Natural killer cell (primary cell): ENCODE measurements around the gene PAQR5. TPM values are rescaled to one million over a fixed set of nuclear protein-coding genes. Genes with fewer than 3 reads are reported as not detected.

Experiments
- ATAC-seq, 3 donors: fragments of 150-1000 bp in 2 of 3; fragments of 200-7000 bp in 1 of 3; cut with Tn5 transposase; 1 replicate in 1 of 3; 2 replicates in 2 of 3; pipeline ENCODE4 v1.10.0; 2021; ENCODE audit warnings: mild to moderate bottlenecking in 2 of 3, moderate library complexity in 2 of 3
- DNase-seq, 2 donors: peaks; one replicate each; pipeline versions ENCODE4 v3.0.0 to v3.0.0-alpha.2; 2013 to 2021; ENCODE audit warnings: mixed read lengths in 1 of 2
- H3K27ac ChIP-seq: one replicate; pipeline ENCODE4 v1.5.1; 2013; ENCODE audit warnings: mild to moderate bottlenecking, low read length
- H3K27me3 ChIP-seq: one replicate; pipeline ENCODE4 v1.6.1; 2013; ENCODE audit warnings: low read length; ENCODE audit not compliant: control insufficient read depth, insufficient read depth
- H3K36me3 ChIP-seq: one replicate; pipeline ENCODE4 v1.6.1; 2013; ENCODE audit warnings: low read length; ENCODE audit not compliant: control insufficient read depth, insufficient read depth
- H3K4me1 ChIP-seq: one replicate; pipeline ENCODE4 v1.6.1; 2013; ENCODE audit warnings: low read length; ENCODE audit not compliant: control insufficient read depth, insufficient read depth
- H3K4me3 ChIP-seq: one replicate; pipeline ENCODE4 v1.5.1; 2013; ENCODE audit warnings: low read length
- H3K9me3 ChIP-seq: one replicate; pipeline ENCODE4 v1.6.1; 2013; ENCODE audit warnings: low read length; ENCODE audit not compliant: control insufficient read depth, insufficient read depth
- H3K27ac Mint-ChIP-seq, 2 donors: one replicate each; pipeline ENCODE4 v1.8.0; 2022; ENCODE audit warnings: mild to moderate bottlenecking in 2 of 2, mixed read lengths in 2 of 2, moderate library complexity in 1 of 2
- H3K27me3 Mint-ChIP-seq, 2 donors: one replicate each; pipeline ENCODE4 v1.8.0; 2022; ENCODE audit warnings: low read depth in 2 of 2, mixed read lengths in 2 of 2
- H3K36me3 Mint-ChIP-seq: one replicate; pipeline ENCODE4 v1.8.0; 2022; ENCODE audit warnings: mixed read lengths
- H3K4me1 Mint-ChIP-seq, 2 donors: one replicate each; pipeline ENCODE4 v1.8.0; 2022; ENCODE audit warnings: mixed read lengths in 2 of 2
- H3K4me3 Mint-ChIP-seq: one replicate; pipeline ENCODE4 v1.8.0; 2022; ENCODE audit warnings: mild to moderate bottlenecking, moderate library complexity, mixed read lengths
- H3K9me3 Mint-ChIP-seq, 2 donors: one replicate each; pipeline ENCODE4 v1.8.0; 2022; ENCODE audit warnings: mixed read lengths in 2 of 2
- WGBS: methylation state at CpG from one replicate; pipeline ENCODE4 v1.1.7; 2013; ENCODE audit warnings: missing lambda C conversion rate; ENCODE audit not compliant: insufficient coverage; 5-methylcytosine and 5-hydroxymethylcytosine counted together
- intact Hi-C: fragments of 100-400 bp; cut with micrococcal nuclease; formaldehyde crosslinking; loops from one replicate; pipeline ENCODE4 v1.14.2; 2022
- total RNA-seq, 4 donors: library from RNA; stranded (reverse); fragments of 120-200 nt in 1 of 4; gene quantifications; one replicate each; pipeline versions ENCODE4 v1.2.3 to v1.2.4, GENCODE V29; 2013 to 2022
- TF ChIP-seq, protein P1 (sequence below): fragments of 200-600 bp; IDR thresholded peaks from one replicate; pipeline ENCODE4 v1.8.0; 2022; ENCODE audit warnings: antibody characterized with exemption

PAQR5 gene
- total RNA-seq, 3 donors from 2014 or later (not counting 1 experiment from before 2014, with no cell fraction given), result 0.40 to 1.1 (median 0.59) TPM

DNA sequence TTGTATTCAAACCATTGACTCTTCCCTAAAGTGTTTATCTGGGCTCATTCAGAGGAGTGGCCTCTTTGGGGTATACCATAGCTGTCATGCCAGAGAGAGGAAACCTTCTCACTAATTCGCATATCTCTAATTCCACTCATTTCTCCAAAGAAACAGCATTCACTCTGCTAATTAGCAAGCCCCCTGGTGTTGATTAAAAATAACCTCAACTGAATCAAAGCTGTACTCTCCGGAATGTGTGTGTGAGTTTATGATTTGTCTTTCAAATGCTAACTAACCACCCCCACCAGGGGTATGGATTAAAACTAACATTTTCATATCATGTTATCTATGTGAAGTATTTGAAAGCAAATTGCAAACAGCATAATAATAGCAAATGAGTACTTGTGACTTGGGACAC, 45.5 kb downstream of the PAQR5 start:
- H3K27ac Mint-ChIP-seq, result no peak overlapping the region
- no peaks in the 10 kb centered on the region for H3K4me1 Mint-ChIP-seq
- no peaks in the 10 kb centered on the region for H3K27me3 Mint-ChIP-seq
- TF ChIP-seq, protein P1, sequence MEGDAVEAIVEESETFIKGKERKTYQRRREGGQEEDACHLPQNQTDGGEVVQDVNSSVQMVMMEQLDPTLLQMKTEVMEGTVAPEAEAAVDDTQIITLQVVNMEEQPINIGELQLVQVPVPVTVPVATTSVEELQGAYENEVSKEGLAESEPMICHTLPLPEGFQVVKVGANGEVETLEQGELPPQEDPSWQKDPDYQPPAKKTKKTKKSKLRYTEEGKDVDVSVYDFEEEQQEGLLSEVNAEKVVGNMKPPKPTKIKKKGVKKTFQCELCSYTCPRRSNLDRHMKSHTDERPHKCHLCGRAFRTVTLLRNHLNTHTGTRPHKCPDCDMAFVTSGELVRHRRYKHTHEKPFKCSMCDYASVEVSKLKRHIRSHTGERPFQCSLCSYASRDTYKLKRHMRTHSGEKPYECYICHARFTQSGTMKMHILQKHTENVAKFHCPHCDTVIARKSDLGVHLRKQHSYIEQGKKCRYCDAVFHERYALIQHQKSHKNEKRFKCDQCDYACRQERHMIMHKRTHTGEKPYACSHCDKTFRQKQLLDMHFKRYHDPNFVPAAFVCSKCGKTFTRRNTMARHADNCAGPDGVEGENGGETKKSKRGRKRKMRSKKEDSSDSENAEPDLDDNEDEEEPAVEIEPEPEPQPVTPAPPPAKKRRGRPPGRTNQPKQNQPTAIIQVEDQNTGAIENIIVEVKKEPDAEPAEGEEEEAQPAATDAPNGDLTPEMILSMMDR, result no peak
- no peak overlapping the region for H3K4me3 Mint-ChIP-seq
- no peak for DNase-seq
- Histone ChIP-seq H3K4me3 (no peak overlapping the region), H3K36me3 (no peaks in the 10 kb centered on the region), H3K27ac (no peak overlapping the region), H3K9me3 (no peaks in the 10 kb centered on the region), H3K27me3 (no peaks in the 10 kb centered on the region), H3K4me1 (no peaks in the 10 kb centered on the region)
- WGBS, result no CpG with 5 or more reads among the region's 2 CpGs
- H3K36me3 Mint-ChIP-seq, result no peaks in the 10 kb centered on the region
- intact Hi-C loops, result no loop called here
- no peak for ATAC-seq
- H3K9me3 Mint-ChIP-seq, result no peaks in the 10 kb centered on the region

DNA sequence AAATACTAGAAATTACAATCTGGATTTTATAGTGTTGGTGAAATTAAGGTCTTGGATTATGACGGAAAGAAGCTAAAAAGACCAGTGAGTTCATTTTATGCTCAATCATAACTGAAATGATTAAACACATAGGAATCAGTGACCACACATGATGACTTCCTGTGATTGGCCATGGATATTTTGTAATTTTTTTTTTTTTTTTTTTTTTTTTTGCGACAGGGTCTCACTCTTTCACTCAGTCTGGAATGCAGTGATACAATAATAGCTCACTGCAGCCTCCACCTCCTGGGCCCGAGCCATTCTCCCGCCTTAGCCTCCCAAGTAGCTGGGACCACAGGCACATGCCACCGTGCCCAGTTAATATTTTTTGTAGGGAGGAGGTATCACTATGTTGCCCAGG, 47.4 kb downstream of the PAQR5 start:
- WGBS, result 92% methylated on average over 4 of the region's 5 CpGs
- ATAC-seq, result no peak
- H3K4me1 Mint-ChIP-seq, result no peaks in the 10 kb centered on the region
- TF ChIP-seq, protein P1, result no peak
- no peaks in the 10 kb centered on the region for H3K9me3 Mint-ChIP-seq
- Histone ChIP-seq H3K4me3 (no peak overlapping the region), H3K27ac (no peak overlapping the region), H3K36me3 (no peaks in the 10 kb centered on the region), H3K27me3 (no peaks in the 10 kb centered on the region), H3K9me3 (no peaks in the 10 kb centered on the region), H3K4me1 (no peaks in the 10 kb centered on the region)
- no peaks in the 10 kb centered on the region for H3K36me3 Mint-ChIP-seq
- H3K27ac Mint-ChIP-seq, result no peak overlapping the region
- intact Hi-C loops, result no loop called here
- H3K27me3 Mint-ChIP-seq, result no peaks in the 10 kb centered on the region
- DNase-seq, result no peak
- no peak overlapping the region for H3K4me3 Mint-ChIP-seq

DNA sequence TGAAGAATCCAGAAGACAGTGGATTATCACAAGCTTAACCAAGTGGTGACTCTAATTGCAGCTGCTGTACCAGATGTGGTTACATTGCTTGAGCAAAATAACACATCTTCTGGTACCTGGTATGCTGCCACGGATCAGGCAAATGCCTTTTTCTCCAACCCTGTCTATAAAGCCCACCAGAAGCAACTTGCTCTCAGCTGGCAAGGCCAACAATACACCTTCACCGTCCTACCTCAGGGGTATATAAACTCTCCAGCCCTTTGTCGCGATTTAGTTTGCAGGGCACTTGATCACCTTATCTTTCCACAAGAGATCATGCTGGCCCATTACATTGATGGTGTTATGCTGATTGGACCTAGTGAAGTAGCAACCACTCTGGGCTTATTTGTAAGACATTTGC, 52.6 kb downstream of the PAQR5 start:
- WGBS, result 92% methylated on average over 4 of the region's 4 CpGs
- H3K4me3 ChIP-seq, result no peak overlapping the region
- no peaks in the 10 kb centered on the region for H3K9me3 Mint-ChIP-seq
- no peaks in the 10 kb centered on the region for H3K36me3 ChIP-seq
- TF ChIP-seq, protein P1, result no peak
- no peaks in the 10 kb centered on the region for H3K27me3 ChIP-seq
- ATAC-seq (no peak), DNase-seq (no peak)
- H3K9me3 ChIP-seq, result no peaks in the 10 kb centered on the region
- no peak overlapping the region for H3K27ac Mint-ChIP-seq
- no peak overlapping the region for H3K27ac ChIP-seq
- H3K36me3 Mint-ChIP-seq, result no peaks in the 10 kb centered on the region
- H3K4me3 Mint-ChIP-seq, result no peak overlapping the region
- intact Hi-C loops, result no loop called here
- no peaks in the 10 kb centered on the region for H3K27me3 Mint-ChIP-seq
- H3K4me1 ChIP-seq, result no peaks in the 10 kb centered on the region
- no peaks in the 10 kb centered on the region for H3K4me1 Mint-ChIP-seq

DNA sequence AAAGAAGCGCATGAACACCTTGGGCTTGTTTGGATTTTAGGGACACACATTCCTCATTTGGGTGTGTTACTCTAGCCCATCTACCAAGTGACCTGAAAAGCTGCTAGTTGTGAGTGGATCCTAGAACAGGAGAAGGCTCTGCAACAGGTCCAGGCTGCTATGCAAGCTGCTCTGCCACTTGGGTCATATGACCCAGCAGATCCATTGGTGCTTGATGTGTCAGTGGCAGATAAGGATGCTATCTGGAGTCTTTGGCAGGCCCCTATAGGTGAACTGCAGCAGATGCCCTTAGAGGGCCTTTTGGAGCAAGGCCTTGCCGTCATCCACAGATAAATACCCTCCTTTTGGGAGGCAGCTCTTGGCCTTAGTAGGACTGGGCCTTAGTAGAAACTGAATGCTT, 53.2 kb downstream of the PAQR5 start:
- no peak overlapping the region for H3K27ac ChIP-seq
- no peaks in the 10 kb centered on the region for H3K36me3 Mint-ChIP-seq
- no peak overlapping the region for H3K4me3 Mint-ChIP-seq
- TF ChIP-seq, protein P1, result no peak
- H3K4me1 Mint-ChIP-seq, result no peaks in the 10 kb centered on the region
- no peak overlapping the region for H3K4me3 ChIP-seq
- H3K9me3 Mint-ChIP-seq, result no peaks in the 10 kb centered on the region
- intact Hi-C loops, result no loop called here
- H3K27ac Mint-ChIP-seq, result no peak overlapping the region
- no peak for ATAC-seq
- H3K4me1 ChIP-seq, result no peaks in the 10 kb centered on the region
- peaks cover 0 to 1% of the 10 kb centered on the region in 2 donors for H3K27me3 Mint-ChIP-seq
- H3K27me3 ChIP-seq, result no peaks in the 10 kb centered on the region
- 95% methylated on average over 2 of the region's 2 CpGs for WGBS
- H3K9me3 ChIP-seq, result no peaks in the 10 kb centered on the region
- DNase-seq, result no peak
- H3K36me3 ChIP-seq, result no peaks in the 10 kb centered on the region
